Fibroblast of the aortic adventitia (primary cell): ENCODE measurements around the gene OR2B6. TPM values are rescaled to one million over a fixed set of nuclear protein-coding genes. Genes with fewer than 3 reads are reported as not detected.

Experiments used
- DNase-seq: peaks from one replicate; pipeline ENCODE4 v3.0.0-alpha.2; 2010; ENCODE audit warnings: low read depth
- H3K4me3 ChIP-seq: 2 replicates; pipeline ENCODE4 v1.5.1; 2011; ENCODE audit warnings: low read depth, mild to moderate bottlenecking, control low read depth, low read length, moderate library complexity
- total RNA-seq: library from RNA; depleted of rRNA; stranded (reverse); fragments of >200 nt; gene quantifications from 2 replicates; pipeline ENCODE4 v1.2.3, GENCODE V29; 2012; ENCODE audit warnings: low replicate concordance
- TF ChIP-seq, protein P1 (sequence below): IDR thresholded peaks from 2 replicates; pipeline ENCODE4 v1.5.1; 2011; ENCODE audit warnings: mild to moderate bottlenecking, low read length, control low read depth, inconsistent platforms; ENCODE audit not compliant: insufficient read depth

Gene OR2B6
- total RNA-seq, 1 donor = not detected

DNA sequence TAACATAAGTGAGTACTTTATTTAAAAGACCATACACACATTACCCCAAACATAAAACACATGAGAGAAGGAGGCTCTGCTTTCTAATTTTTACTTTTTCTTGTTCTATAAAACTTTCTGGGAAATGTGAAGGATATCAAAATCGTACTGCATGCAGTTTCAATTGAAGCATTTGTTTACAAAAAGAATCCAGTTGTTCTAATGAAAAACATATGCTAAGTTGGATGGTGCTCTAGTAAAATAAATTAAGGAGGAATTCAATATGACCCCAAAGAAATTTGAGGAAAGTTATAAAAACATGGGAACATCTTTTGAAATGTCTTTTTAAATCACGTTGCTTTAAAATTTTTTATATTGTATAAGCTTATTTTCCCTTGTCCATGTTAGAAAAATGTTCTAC lies 37.6 kb downstream of the OR2B6 start:
- no peak overlapping the region for H3K4me3 ChIP-seq
- DNase-seq = no peak
- TF ChIP-seq, protein P1, sequence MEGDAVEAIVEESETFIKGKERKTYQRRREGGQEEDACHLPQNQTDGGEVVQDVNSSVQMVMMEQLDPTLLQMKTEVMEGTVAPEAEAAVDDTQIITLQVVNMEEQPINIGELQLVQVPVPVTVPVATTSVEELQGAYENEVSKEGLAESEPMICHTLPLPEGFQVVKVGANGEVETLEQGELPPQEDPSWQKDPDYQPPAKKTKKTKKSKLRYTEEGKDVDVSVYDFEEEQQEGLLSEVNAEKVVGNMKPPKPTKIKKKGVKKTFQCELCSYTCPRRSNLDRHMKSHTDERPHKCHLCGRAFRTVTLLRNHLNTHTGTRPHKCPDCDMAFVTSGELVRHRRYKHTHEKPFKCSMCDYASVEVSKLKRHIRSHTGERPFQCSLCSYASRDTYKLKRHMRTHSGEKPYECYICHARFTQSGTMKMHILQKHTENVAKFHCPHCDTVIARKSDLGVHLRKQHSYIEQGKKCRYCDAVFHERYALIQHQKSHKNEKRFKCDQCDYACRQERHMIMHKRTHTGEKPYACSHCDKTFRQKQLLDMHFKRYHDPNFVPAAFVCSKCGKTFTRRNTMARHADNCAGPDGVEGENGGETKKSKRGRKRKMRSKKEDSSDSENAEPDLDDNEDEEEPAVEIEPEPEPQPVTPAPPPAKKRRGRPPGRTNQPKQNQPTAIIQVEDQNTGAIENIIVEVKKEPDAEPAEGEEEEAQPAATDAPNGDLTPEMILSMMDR = no peak

DNA sequence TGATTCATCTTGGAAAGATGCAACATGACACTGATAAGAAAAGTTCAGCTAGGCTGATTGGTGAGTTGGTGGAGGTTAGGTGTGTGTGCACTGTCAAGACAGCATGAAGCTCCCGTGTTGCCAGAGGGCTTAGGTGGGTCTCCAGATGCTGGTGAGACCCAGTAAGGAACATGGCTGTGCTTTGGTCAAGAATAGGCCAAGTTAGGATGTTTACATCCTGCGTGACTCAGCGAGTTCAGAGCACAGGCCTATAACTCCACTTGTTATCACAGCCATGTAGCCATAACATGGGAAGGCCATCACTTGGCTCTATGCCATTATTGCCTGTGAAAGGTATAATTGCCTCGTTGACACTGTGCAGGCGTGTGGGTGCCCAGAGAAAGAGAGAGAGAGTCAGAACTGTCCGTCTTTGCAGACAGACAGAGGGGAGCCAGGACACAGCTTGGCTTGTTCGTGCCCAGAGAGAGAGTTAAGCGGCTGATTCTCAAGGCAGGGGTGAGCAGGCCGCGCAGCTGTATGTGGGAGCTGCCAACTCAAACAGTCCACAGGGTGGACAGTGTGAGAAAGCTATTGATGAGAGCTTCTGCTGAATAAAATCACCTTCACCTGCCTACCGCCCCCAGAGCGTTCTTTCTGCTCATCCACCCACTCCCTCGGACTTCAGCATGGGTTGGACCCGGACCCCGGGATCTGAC lies 43.5 kb downstream of the OR2B6 start:
- no peak overlapping the region for H3K4me3 ChIP-seq
- DNase-seq = no peak
- TF ChIP-seq, protein P1 = no peak

DNA sequence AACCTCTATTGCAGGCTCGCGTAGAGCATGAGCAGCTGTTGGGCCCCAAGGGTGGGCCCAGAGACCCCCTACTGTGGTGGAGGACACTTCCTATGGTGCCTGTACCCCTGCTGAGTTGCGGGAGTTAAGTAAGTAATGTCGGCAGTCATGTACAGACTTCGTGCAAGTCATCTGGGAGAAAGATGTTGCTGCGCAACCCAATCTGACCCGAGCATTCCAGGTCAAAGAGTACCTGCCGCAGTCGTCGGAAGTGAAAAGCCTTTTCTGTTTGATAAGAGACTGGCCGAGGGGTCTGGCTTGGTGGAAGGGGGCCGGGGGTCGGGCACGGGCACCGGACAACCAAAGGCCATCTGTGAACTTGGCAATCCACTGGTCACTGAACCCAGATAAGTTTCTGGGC lies 44.3 kb downstream of the OR2B6 start:
- TF ChIP-seq, protein P1 = no peak
- no peak for DNase-seq
- H3K4me3 ChIP-seq = no peak overlapping the region

DNA sequence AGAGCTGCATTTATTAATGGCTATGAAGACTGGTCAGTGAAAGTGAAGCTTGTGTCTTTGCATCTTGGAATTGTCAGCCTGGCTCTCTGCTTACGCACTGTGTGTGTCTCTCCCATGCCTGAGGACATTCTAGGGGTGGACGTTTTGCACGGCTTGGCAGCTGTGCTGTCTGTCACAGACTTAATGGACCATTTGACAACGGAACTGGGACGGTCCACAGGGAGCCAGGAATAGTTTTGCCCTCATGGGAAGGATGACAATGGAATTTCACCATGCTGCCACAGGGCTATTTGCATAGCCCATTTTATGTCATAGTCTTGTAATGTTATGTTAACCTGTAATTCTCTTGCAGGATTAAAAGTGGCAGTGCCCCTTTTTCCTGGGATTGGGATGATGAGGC lies 44.7 kb downstream of the OR2B6 start:
- H3K4me3 ChIP-seq = no peak overlapping the region
- DNase-seq = no peak
- TF ChIP-seq, protein P1 = no peak

DNA sequence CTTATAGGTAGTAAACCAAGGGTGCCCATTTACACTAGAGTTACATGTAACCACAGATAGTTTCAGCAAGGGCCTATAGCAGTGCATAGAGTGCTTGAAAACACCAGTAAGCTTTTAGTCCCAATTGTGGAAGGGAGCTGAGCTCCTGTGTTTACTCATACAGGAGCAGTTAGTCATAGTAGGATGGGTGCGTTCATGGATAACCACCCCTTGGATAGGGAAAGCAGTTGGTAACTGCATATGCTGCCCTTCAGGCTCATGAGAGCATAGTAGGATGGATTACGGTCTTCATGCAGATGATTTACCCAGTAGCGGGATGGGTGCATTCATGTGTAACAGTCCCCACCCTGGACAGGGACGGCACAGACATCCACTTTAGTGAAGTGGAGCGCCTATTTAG lies 45.1 kb downstream of the OR2B6 start:
- no peak for DNase-seq
- TF ChIP-seq, protein P1 = no peak
- no peak overlapping the region for H3K4me3 ChIP-seq

DNA sequence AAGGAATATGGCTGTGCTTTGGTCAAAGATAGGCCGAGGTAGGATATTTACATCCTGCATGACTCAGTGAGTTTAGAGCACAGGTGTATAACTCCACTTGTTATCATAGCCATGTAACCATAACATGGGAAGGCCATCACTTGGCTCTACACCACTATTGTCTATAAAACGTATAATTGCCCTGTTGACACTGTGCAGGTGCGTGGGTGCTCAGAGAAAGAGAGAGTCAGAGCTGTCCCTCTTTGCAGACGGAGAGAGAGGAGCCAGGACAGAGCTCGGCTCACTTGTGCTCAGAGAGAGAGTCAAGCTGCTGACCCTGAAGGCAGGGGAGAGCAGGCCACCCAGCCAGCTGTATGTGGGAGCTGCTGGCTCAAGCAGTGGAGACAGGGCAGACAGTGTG lies 46.0 kb downstream of the OR2B6 start:
- DNase-seq = no peak

More for the DNA sequence above, 46.0 kb downstream of the OR2B6 start:
- TF ChIP-seq, protein P1 = no peak
- no peak overlapping the region for H3K4me3 ChIP-seq
